ENCODE data around the gene NPAS3.

GRCh38 chr14:33039311-33039710 is 100.6 kb downstream of the NPAS3 start:
- TF ChIP-seq, protein P1, sequence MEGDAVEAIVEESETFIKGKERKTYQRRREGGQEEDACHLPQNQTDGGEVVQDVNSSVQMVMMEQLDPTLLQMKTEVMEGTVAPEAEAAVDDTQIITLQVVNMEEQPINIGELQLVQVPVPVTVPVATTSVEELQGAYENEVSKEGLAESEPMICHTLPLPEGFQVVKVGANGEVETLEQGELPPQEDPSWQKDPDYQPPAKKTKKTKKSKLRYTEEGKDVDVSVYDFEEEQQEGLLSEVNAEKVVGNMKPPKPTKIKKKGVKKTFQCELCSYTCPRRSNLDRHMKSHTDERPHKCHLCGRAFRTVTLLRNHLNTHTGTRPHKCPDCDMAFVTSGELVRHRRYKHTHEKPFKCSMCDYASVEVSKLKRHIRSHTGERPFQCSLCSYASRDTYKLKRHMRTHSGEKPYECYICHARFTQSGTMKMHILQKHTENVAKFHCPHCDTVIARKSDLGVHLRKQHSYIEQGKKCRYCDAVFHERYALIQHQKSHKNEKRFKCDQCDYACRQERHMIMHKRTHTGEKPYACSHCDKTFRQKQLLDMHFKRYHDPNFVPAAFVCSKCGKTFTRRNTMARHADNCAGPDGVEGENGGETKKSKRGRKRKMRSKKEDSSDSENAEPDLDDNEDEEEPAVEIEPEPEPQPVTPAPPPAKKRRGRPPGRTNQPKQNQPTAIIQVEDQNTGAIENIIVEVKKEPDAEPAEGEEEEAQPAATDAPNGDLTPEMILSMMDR (IDR thresholded peaks at IDR 0.05), result no peak
- TF ChIP-seq POLR2A (IDR thresholded peaks at IDR 0.05), result no peak
